ENCODE measurements around the gene PRICKLE2.

PRICKLE2 gene

DNA sequence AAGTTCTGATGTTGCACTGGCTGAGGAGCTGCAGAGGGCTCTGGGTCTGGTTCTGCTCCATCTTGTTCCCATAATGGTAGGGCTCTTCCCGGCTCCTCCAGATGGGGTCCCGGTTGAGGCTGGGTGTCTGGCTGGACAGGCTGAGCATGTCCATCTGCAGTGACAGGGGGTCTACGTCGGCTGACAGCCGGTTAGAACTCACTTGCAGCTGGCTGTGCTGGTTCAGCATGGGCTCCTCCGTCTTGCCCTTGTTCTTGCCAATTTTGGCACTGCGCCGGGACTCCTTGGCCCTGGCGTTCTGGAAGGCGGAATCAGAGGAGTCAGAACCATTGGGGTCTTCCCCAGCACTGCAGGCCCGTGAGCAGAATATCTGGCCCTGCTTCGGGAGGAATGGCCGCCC lies 78.1 kb downstream of the PRICKLE2 start:
- H3K9me3 ChIP-seq (ENCODE audit: control insufficient read depth, low read depth, low read length): no peaks in the 10 kb centered on the region
- no peak overlapping the region for H3K27ac ChIP-seq (ENCODE audit: low read length)
- H3K36me3 ChIP-seq (ENCODE audit: control insufficient read depth, low read depth, low read length): no peaks in the 10 kb centered on the region
- H3K4me1 ChIP-seq (ENCODE audit: control insufficient read depth, low read depth, low read length): peaks cover 8% of the 10 kb centered on the region
- H3K9ac ChIP-seq (ENCODE audit: low read length): no peak overlapping the region
- H3K27me3 ChIP-seq (ENCODE audit: control insufficient read depth, insufficient read depth, low read length): no peaks in the 10 kb centered on the region
- H3K4me3 ChIP-seq (ENCODE audit: low read length): no peak overlapping the region

DNA sequence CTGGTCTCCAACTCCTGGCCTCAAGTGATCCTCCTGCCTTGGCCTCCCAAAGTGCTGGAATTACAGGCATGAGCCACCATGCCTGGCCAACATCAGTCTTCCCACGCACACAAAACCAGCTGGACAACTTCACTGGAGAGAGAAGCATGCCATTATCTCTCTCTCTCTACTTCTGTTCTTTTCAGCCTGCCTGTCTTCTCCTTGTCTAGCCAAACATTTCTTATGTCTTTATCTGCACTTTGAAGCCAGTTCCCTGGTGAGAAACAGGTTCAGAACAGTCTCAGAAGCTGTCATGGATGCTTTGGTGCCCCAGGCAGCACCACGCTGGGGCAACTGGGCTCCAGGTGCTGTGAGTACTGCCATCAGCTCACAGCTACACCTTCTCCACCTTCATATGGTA lies 79.8 kb downstream of the PRICKLE2 start:
- H3K4me1 ChIP-seq (ENCODE audit: control insufficient read depth, low read depth, low read length): peaks cover 8% of the 10 kb centered on the region
- H3K4me3 ChIP-seq (ENCODE audit: low read length): no peak overlapping the region
- no peaks in the 10 kb centered on the region for H3K9me3 ChIP-seq (ENCODE audit: control insufficient read depth, low read depth, low read length)
- no peaks in the 10 kb centered on the region for H3K27me3 ChIP-seq (ENCODE audit: control insufficient read depth, insufficient read depth, low read length)
- H3K36me3 ChIP-seq (ENCODE audit: control insufficient read depth, low read depth, low read length): no peaks in the 10 kb centered on the region
- no peak overlapping the region for H3K9ac ChIP-seq (ENCODE audit: low read length)
- H3K27ac ChIP-seq (ENCODE audit: low read length): no peak overlapping the region

DNA sequence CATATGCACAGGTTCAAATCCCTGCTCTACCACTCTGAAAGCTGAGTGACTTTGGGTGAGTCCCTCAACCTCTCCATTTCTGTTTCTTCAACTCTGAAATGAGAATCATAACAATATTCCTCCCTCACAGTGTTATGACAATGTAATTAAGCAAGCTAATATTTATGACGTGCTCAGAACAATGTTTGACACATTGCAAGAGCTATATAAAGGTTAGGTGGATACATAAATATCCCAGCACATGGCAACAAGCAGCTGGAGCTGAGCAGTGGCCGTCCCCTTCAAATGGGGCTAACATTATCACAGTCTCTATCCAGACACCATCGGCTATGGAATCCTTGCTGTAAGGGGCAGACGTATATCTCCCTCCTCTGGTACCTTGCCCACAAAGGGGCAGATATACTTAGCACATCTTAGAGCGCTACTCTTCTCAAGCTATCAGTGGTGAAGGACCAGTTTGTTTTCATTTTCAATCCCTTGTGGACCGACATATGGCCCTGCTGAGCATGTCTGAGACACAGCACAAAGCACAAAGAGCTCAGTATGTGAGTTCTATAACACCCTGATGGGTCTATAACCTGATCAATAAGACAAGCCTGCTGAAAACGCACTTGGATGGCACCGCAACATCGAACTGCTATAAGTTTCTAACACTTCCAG lies 80.9 kb downstream of the PRICKLE2 start:
- Histone ChIP-seq H3K9ac (ENCODE audit: low read length) (no peak overlapping the region), H3K27ac (ENCODE audit: low read length) (no peak overlapping the region), H3K9me3 (ENCODE audit: control insufficient read depth, low read depth, low read length) (no peaks in the 10 kb centered on the region), H3K4me1 (ENCODE audit: control insufficient read depth, low read depth, low read length) (peaks cover 8% of the 10 kb centered on the region), H3K27me3 (ENCODE audit: control insufficient read depth, insufficient read depth, low read length) (no peaks in the 10 kb centered on the region), H3K4me3 (ENCODE audit: low read length) (no peak overlapping the region), H3K36me3 (ENCODE audit: control insufficient read depth, low read depth, low read length) (no peaks in the 10 kb centered on the region)

DNA sequence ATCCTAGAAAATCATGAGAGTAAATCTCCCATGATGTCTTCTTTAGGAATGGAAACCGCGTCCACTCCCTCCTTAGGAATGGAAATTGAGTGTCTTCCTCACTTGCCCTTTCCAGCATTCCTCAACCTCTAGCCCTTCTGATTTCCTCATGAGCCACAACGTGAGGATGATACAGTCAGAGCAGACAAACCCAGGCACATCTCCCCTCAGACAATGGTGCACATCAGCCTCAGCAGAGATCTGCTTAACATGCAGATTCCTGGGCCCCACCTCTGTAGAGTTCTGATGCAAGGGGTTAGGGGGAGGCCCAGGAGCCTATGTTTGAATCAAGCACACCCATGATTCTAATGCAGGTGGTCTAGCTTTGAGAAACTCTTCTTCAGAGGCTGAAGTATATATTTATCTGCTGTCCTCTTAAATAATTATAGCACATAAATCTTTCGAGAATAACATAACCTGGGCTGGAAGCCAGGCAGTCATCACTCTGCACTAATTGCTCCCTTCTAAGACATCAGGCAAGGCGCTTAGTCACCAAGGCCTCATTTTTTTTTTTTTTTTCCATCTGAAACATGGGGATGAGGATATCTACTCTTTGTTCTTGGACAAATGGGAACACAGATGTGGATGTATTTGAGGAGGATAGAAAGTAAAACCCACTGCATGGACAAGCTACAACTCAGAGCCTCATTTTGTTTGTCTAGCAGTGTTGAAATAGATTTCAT lies 81.7 kb downstream of the PRICKLE2 start:
- H3K4me1 ChIP-seq (ENCODE audit: control insufficient read depth, low read depth, low read length): peaks cover 8% of the 10 kb centered on the region
- H3K36me3 ChIP-seq (ENCODE audit: control insufficient read depth, low read depth, low read length): no peaks in the 10 kb centered on the region
- no peaks in the 10 kb centered on the region for H3K27me3 ChIP-seq (ENCODE audit: control insufficient read depth, insufficient read depth, low read length)
- no peak overlapping the region for H3K9ac ChIP-seq (ENCODE audit: low read length)
- no peaks in the 10 kb centered on the region for H3K9me3 ChIP-seq (ENCODE audit: control insufficient read depth, low read depth, low read length)
- H3K27ac ChIP-seq (ENCODE audit: low read length): no peak overlapping the region
- no peak overlapping the region for H3K4me3 ChIP-seq (ENCODE audit: low read length)

DNA sequence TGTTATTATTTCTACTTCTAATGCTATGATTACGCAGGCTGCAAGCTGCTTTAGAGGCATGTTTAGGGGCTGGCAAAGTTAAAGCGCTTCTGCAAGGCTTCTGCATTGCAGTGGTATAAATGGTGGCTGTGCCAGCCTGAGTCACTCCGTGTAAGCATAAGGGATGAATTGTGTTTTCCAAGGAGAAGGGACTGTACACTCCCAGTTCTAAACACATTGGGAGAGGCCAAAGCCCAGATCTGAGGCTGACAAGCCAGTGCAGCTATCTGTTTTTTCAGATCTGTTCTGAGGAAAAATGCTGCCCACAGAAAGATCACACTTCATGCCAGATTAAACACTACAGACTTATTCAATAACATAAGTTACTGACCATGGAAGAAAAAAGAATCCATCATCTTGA lies 83.8 kb downstream of the PRICKLE2 start:
- Histone ChIP-seq H3K4me1 (ENCODE audit: control insufficient read depth, low read depth, low read length) (peaks cover 8% of the 10 kb centered on the region), H3K27me3 (ENCODE audit: control insufficient read depth, insufficient read depth, low read length) (no peaks in the 10 kb centered on the region), H3K36me3 (ENCODE audit: control insufficient read depth, low read depth, low read length) (no peaks in the 10 kb centered on the region), H3K27ac (ENCODE audit: low read length) (no peak overlapping the region), H3K9ac (ENCODE audit: low read length) (no peak overlapping the region), H3K9me3 (ENCODE audit: control insufficient read depth, low read depth, low read length) (no peaks in the 10 kb centered on the region), H3K4me3 (ENCODE audit: low read length) (no peak overlapping the region)

DNA sequence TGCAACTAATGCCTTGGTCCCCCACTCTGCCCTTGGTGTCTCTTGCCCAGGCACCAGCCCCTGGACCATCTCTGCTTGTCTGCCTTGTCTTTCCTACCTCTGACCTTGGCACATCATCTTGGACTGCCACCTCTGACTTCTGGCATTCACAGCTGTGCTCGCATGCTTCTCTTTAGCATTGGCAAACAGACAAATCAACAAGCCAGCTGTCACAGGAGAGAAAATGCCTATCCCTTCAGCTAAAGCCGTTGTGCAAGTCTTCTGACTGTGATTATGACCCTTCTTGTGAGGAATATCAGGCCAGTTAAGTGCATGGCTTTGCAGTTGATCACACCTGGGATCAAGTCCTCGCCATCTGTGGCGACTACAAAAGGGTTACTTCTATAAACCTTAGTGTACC lies 84.6 kb downstream of the PRICKLE2 start:
- Histone ChIP-seq H3K27ac (ENCODE audit: low read length) (no peak overlapping the region), H3K4me1 (ENCODE audit: control insufficient read depth, low read depth, low read length) (peaks cover 8% of the 10 kb centered on the region), H3K9ac (ENCODE audit: low read length) (no peak overlapping the region), H3K4me3 (ENCODE audit: low read length) (no peak overlapping the region), H3K9me3 (ENCODE audit: control insufficient read depth, low read depth, low read length) (no peaks in the 10 kb centered on the region), H3K27me3 (ENCODE audit: control insufficient read depth, insufficient read depth, low read length) (no peaks in the 10 kb centered on the region), H3K36me3 (ENCODE audit: control insufficient read depth, low read depth, low read length) (no peaks in the 10 kb centered on the region)

DNA sequence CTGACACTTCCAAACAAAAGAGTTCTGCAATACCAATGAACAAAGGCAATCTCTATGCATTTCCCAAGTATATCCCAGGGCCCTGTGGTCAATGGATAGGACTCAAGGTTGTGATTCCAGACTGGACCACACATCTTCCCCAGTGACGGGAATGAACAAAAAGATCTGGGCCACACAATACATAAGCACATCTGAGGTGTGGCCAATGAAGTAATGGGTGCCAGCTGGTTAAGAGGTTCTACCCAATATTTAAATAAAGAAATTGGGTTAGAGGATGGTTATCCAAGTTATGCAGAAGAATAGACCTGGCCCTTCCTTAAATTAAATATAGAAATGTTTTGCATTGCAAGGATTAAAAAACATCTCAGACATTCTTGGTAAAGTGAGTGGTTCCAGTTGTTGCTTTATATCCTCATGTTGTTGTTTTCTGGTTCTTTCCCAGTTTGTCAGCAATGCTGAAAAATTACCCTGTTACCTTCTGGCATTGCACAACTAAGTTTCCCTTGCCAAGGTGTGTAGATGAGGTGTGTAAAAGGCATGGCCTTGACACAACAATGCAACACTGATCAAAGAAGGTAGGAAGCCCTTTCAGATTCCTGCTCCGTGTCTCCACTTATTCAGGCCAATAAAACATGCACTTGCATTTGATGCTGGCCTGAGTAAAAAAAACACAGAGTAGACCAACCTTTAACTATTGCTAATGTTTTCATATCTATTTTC lies 86.5 kb downstream of the PRICKLE2 start:
- no peak overlapping the region for H3K27ac ChIP-seq (ENCODE audit: low read length)
- no peak overlapping the region for H3K4me3 ChIP-seq (ENCODE audit: low read length)
- H3K4me1 ChIP-seq (ENCODE audit: control insufficient read depth, low read depth, low read length): peaks cover 8% of the 10 kb centered on the region
- no peaks in the 10 kb centered on the region for H3K9me3 ChIP-seq (ENCODE audit: control insufficient read depth, low read depth, low read length)
- H3K9ac ChIP-seq (ENCODE audit: low read length): no peak overlapping the region
- H3K36me3 ChIP-seq (ENCODE audit: control insufficient read depth, low read depth, low read length): no peaks in the 10 kb centered on the region
- no peaks in the 10 kb centered on the region for H3K27me3 ChIP-seq (ENCODE audit: control insufficient read depth, insufficient read depth, low read length)

DNA sequence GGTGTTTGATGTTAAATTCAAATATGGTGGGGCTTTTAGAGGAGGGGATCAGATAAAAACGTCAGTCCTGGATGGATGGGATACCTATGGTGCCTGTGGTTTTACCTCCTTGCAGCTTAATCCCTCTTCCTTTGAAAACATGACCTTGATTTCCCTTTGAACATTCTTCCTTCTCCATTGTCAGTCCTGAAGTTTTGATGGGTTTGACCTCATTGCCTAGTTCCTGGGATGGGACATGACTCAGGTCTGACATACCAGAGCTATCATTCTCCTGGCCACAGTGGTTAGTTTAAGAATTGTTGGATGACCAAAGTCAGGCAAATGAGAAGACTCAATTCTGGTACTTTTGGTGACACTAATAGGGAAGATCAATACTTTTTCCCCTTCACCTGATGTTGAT lies 87.2 kb downstream of the PRICKLE2 start:
- no peaks in the 10 kb centered on the region for H3K9me3 ChIP-seq (ENCODE audit: control insufficient read depth, low read depth, low read length)

DNA sequence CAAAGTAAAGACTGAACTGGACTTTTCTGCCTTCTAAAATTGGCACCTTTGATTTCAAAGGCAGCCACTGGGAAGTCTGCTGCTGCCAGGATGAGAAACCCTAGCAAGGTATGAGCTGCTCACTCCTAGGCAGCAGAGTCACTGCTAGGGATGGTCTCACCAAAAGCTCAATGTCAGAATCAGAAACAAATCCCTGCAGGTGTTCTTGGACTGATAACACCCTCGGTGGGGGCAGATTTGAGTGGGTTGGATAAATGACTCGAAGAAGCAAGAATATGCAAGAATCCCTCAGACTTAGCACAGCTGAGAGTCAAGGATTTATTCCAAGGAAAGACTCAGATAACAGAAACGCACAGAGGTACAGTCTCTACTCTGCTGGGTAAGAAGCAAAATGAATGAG lies 90.4 kb downstream of the PRICKLE2 start:
- Histone ChIP-seq H3K4me1 (ENCODE audit: control insufficient read depth, low read depth, low read length) (no peaks in the 10 kb centered on the region), H3K9ac (ENCODE audit: low read length) (no peak overlapping the region), H3K27ac (ENCODE audit: low read length) (no peak overlapping the region), H3K36me3 (ENCODE audit: control insufficient read depth, low read depth, low read length) (no peaks in the 10 kb centered on the region), H3K4me3 (ENCODE audit: low read length) (no peak overlapping the region), H3K27me3 (ENCODE audit: control insufficient read depth, insufficient read depth, low read length) (no peaks in the 10 kb centered on the region), H3K9me3 (ENCODE audit: control insufficient read depth, low read depth, low read length) (no peaks in the 10 kb centered on the region)

More for the DNA sequence above, 87.2 kb downstream of the PRICKLE2 start:
- no peak overlapping the region for H3K4me3 ChIP-seq (ENCODE audit: low read length)
- H3K27me3 ChIP-seq (ENCODE audit: control insufficient read depth, insufficient read depth, low read length): no peaks in the 10 kb centered on the region
- H3K4me1 ChIP-seq (ENCODE audit: control insufficient read depth, low read depth, low read length): no peaks in the 10 kb centered on the region
- no peak overlapping the region for H3K27ac ChIP-seq (ENCODE audit: low read length)
- no peaks in the 10 kb centered on the region for H3K36me3 ChIP-seq (ENCODE audit: control insufficient read depth, low read depth, low read length)
- no peak overlapping the region for H3K9ac ChIP-seq (ENCODE audit: low read length)

DNA sequence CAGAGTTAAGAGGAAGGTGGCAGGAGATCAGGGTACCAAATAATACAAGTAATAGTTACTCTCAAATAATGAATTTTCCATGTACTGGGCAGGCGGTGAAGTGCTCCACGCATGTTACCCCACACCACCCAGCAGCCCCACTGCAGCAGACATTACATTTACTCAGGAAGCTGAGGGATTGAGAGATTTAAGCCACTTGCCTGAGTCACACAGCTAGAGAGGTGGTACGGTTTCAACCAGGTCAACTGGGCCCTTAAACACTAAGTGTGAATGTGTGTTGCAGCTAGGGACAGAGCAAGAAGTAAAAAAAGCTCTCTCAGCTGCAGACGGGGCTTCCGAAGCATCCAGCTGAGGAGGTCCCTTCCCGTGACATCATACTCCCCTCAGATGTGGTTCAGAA lies 91.3 kb downstream of the PRICKLE2 start:
- H3K27ac ChIP-seq (ENCODE audit: low read length): no peak overlapping the region
- H3K4me1 ChIP-seq (ENCODE audit: control insufficient read depth, low read depth, low read length): no peaks in the 10 kb centered on the region
- H3K4me3 ChIP-seq (ENCODE audit: low read length): no peak overlapping the region
- H3K9me3 ChIP-seq (ENCODE audit: control insufficient read depth, low read depth, low read length): no peaks in the 10 kb centered on the region
- H3K9ac ChIP-seq (ENCODE audit: low read length): no peak overlapping the region
- H3K36me3 ChIP-seq (ENCODE audit: control insufficient read depth, low read depth, low read length): no peaks in the 10 kb centered on the region
- H3K27me3 ChIP-seq (ENCODE audit: control insufficient read depth, insufficient read depth, low read length): no peaks in the 10 kb centered on the region

DNA sequence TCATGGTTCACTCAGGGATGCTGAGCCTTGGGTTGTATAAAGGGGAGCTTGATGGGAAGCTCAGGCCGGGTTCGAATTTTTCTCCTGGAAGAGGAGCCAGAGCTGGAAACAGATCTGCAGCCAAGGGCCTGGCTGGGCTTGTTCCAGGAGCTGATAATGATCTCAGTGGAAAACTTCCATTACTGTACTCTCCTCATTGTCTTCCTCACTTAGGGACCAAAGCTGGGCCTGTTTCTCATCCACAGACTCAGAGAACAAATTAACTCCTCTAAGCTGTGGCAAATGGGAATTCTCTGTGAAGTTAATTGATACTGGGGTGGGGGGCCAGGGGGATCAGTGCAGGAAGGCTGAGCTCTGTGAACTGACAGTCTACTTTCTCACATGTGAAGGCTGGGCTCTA lies 92.0 kb downstream of the PRICKLE2 start:
- Histone ChIP-seq H3K27ac (ENCODE audit: low read length) (no peak overlapping the region), H3K9me3 (ENCODE audit: control insufficient read depth, low read depth, low read length) (no peaks in the 10 kb centered on the region), H3K36me3 (ENCODE audit: control insufficient read depth, low read depth, low read length) (no peaks in the 10 kb centered on the region)

More for the DNA sequence above, 92.0 kb downstream of the PRICKLE2 start:
- no peak overlapping the region for H3K4me3 ChIP-seq (ENCODE audit: low read length)
- H3K27me3 ChIP-seq (ENCODE audit: control insufficient read depth, insufficient read depth, low read length): no peaks in the 10 kb centered on the region
- H3K9ac ChIP-seq (ENCODE audit: low read length): no peak overlapping the region
- H3K4me1 ChIP-seq (ENCODE audit: control insufficient read depth, low read depth, low read length): no peaks in the 10 kb centered on the region
